SU-DHL-6 (cell line): ENCODE measurements around the gene ZNF710.

Experiments
- H2AFZ ChIP-seq: fragments of 200-600 bp; sonication (generic); 2 replicates; pipeline ENCODE4 v1.6.1; 2014; ENCODE audit warnings: low read depth, mild to moderate bottlenecking, moderate library complexity, mixed read lengths, antibody characterized with exemption, low read length; ENCODE audit not compliant: severe bottlenecking
- H3F3A ChIP-seq: fragments of 200-600 bp; shearing (Covaris generic); 2 replicates; pipeline ENCODE4 v1.6.0; 2016; ENCODE audit warnings: antibody characterized with exemption, mild to moderate bottlenecking; ENCODE audit not compliant: insufficient read depth
- H3K27ac ChIP-seq: fragments of 200-600 bp; sonication (generic); 2 replicates; pipeline ENCODE4 v1.5.1; 2016; ENCODE audit warnings: low read depth, mild to moderate bottlenecking, low read length, moderate library complexity, mixed read lengths
- H3K27me3 ChIP-seq: fragments of 200-600 bp; sonication (generic), shearing (Covaris generic); 2 replicates; pipeline ENCODE4 v1.6.0; 2014; ENCODE audit warnings: mild to moderate bottlenecking, low read length
- H3K36me3 ChIP-seq: fragments of 200-600 bp; sonication (generic); 2 replicates; pipeline ENCODE4 v1.6.1; 2014; ENCODE audit warnings: mild to moderate bottlenecking, low read length, mixed read lengths
- H3K4me2 ChIP-seq: fragments of 300-600, 200-600 bp; shearing (Covaris generic), sonication (generic); 2 replicates; pipeline ENCODE4 v1.6.0; 2014; ENCODE audit warnings: low read length, low read depth, mild to moderate bottlenecking; ENCODE audit not compliant: poor library complexity, severe bottlenecking
- H3K4me3 ChIP-seq: fragments of 200-600 bp; sonication (generic); 2 replicates; pipeline ENCODE4 v1.5.1; 2014; ENCODE audit warnings: antibody characterized with exemption, low read length, mild to moderate bottlenecking, mixed read lengths; ENCODE audit not compliant: insufficient read depth, poor library complexity, severe bottlenecking
- H3K79me2 ChIP-seq: fragments of 200-600 bp; sonication (generic); 2 replicates; pipeline ENCODE4 v1.6.1; 2014; ENCODE audit warnings: mild to moderate bottlenecking, low read length, moderate library complexity; ENCODE audit not compliant: insufficient read depth
- H3K9ac ChIP-seq: fragments of 200-600 bp; sonication (generic); 2 replicates; pipeline ENCODE4 v1.7.0; 2014; ENCODE audit warnings: mild to moderate bottlenecking, low read length
- H3K9me2 ChIP-seq: fragments of 200-600 bp; sonication (generic); replicated peaks from 2 replicates; pipeline ENCODE4 v1.6.1; 2014; ENCODE audit warnings: low read length; ENCODE audit not compliant: insufficient read depth
- H3K9me3 ChIP-seq: fragments of 200-600 bp; sonication (generic); 2 replicates; pipeline ENCODE4 v1.6.1; 2014; ENCODE audit warnings: low read length, mixed read lengths; ENCODE audit not compliant: insufficient read depth
- H4K20me1 ChIP-seq: fragments of 200-600 bp; sonication (generic); 2 replicates; pipeline ENCODE4 v1.6.1; 2014; ENCODE audit warnings: low read depth, mild to moderate bottlenecking, antibody characterized with exemption, low read length, moderate library complexity, mixed read lengths
- EZH2phosphoT487 ChIP-seq: fragments of 200-600 bp; sonication (generic), shearing (Covaris generic); conservative IDR thresholded peaks from 2 replicates; pipeline ENCODE4 v1.6.1; 2018; ENCODE audit warnings: mild to moderate bottlenecking, antibody characterized with exemption, low read length, moderate library complexity, mixed read lengths
- TF ChIP-seq, protein P1 (sequence below): fragments of 200-600 bp; sonication (generic); IDR thresholded peaks from one replicate; pipeline ENCODE4 v1.5.1; 2017; ENCODE audit warnings: antibody characterized with exemption, mild to moderate bottlenecking, low read length, moderate library complexity; ENCODE audit not compliant: insufficient read depth, poor library complexity, severe bottlenecking

ZNF710 gene

DNA sequence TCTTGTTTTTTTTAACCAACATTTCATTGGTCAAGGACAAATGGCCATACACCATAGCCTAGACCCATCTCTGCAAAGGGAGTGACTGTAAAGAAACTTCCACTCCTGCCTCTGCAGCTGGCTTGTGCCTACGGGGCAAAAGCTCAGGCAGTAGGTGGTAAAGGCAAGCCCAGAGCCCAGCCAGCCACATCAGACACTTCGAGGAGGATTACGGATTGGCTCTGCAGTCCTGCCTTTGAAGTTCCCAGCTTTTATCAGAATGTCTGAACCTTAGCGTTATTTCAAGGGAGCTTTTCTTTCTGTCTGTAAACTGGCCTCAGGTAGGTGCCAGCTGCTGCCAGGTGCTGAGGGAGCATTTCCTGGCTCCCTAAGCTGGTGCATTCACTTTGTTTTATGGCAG lies 15.6 kb downstream of the ZNF710 start:
- Histone ChIP-seq H3K9me2 (no peaks in the 10 kb centered on the region), H3K79me2 (no peaks in the 10 kb centered on the region), H3K27me3 (no peaks in the 10 kb centered on the region), H4K20me1 (no peaks in the 10 kb centered on the region), H3K4me2 (no peak overlapping the region), H3K9ac (no peak overlapping the region), H3K36me3 (no peaks in the 10 kb centered on the region), H2AFZ (no peak overlapping the region), H3K9me3 (peaks cover 3% of the 10 kb centered on the region; the same call in 1 of the 2 replicates), H3K27ac (no peak overlapping the region), H3F3A (no peaks in the 10 kb centered on the region), H3K4me3 (no peak overlapping the region)
- TF ChIP-seq, protein P1, sequence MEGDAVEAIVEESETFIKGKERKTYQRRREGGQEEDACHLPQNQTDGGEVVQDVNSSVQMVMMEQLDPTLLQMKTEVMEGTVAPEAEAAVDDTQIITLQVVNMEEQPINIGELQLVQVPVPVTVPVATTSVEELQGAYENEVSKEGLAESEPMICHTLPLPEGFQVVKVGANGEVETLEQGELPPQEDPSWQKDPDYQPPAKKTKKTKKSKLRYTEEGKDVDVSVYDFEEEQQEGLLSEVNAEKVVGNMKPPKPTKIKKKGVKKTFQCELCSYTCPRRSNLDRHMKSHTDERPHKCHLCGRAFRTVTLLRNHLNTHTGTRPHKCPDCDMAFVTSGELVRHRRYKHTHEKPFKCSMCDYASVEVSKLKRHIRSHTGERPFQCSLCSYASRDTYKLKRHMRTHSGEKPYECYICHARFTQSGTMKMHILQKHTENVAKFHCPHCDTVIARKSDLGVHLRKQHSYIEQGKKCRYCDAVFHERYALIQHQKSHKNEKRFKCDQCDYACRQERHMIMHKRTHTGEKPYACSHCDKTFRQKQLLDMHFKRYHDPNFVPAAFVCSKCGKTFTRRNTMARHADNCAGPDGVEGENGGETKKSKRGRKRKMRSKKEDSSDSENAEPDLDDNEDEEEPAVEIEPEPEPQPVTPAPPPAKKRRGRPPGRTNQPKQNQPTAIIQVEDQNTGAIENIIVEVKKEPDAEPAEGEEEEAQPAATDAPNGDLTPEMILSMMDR: no peak
- no peak for TF ChIP-seq EZH2phosphoT487

DNA sequence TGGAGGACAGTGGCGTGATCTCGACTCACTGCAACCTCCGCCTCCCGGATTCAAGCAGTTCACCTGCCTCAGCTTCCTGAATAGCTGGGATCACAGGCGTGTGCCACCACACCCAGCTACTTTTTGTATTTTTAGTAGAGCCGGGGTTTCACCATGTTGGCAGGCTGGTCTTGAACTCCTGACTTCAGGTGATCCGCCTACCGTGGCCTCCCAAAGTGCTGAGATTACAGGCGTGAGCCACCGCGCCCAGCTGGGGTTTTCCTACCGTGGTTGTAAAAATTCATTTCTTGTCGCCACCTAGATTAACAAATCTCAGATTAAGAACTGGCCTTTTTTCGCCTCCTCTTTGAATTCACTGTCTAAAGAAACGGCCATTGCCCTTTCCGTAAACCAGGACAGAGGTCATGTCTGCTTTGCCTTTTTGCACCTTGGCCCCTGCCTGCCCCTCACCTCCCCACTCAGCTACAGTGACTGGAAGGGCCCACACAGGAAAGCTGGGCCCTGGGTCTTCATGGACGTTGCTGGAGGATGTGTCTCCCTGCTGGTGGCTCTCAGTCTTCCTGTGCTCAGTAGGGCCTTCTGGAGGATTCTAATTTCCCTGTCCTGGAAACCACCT lies 17.2 kb downstream of the ZNF710 start:
- Histone ChIP-seq H3K4me2 (no peak overlapping the region), H3K9me3 (no peaks in the 10 kb centered on the region), H2AFZ (no peak overlapping the region), H3K79me2 (no peaks in the 10 kb centered on the region), H3K9me2 (no peaks in the 10 kb centered on the region), H3K36me3 (no peaks in the 10 kb centered on the region), H4K20me1 (no peaks in the 10 kb centered on the region), H3F3A (no peaks in the 10 kb centered on the region), H3K4me3 (no peak overlapping the region), H3K27ac (no peak overlapping the region), H3K9ac (no peak overlapping the region), H3K27me3 (no peaks in the 10 kb centered on the region)
- TF ChIP-seq EZH2phosphoT487: no peak
- TF ChIP-seq, protein P1: no peak

DNA sequence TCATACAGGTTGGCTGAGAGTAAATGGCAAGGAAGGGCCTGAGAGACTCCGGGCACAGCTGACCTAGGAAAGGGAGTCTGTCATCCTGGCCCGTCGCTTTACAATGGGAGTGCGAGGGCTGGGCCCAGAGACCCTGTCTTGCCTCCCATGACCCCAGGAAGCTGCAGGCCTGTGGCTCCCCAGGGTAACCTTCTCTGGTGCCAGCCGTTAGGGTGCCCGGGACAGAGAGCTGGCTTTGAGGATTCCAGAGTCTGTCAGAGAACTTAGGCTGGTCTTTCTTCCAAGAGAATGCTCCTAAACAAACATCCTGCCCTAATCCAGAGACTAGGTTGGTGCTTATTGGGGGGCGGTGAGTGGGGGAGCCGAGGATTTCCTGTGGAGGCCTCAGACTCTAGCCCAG lies 18.5 kb downstream of the ZNF710 start:
- no peaks in the 10 kb centered on the region for H4K20me1 ChIP-seq
- TF ChIP-seq, protein P1: no peak
- no peak for TF ChIP-seq EZH2phosphoT487
- H3K27me3 ChIP-seq: no peaks in the 10 kb centered on the region
- no peaks in the 10 kb centered on the region for H3K9me3 ChIP-seq
- no peaks in the 10 kb centered on the region for H3K9me2 ChIP-seq
- no peak overlapping the region for H3K9ac ChIP-seq
- no peak overlapping the region for H3K27ac ChIP-seq
- no peaks in the 10 kb centered on the region for H3K36me3 ChIP-seq
- H3K79me2 ChIP-seq: no peaks in the 10 kb centered on the region
- H3K4me2 ChIP-seq: no peak overlapping the region
- H2AFZ ChIP-seq: no peak overlapping the region
- H3F3A ChIP-seq: no peaks in the 10 kb centered on the region
- no peak overlapping the region for H3K4me3 ChIP-seq
